SK-N-SH (cell line): ENCODE data around the gene MMUT. TPM values are rescaled to one million over a fixed set of nuclear protein-coding genes. Genes with fewer than 3 reads are reported as not detected.
"Not testable (repeated sequence)": the region's sequence is repeated elsewhere in the genome, so short reads cannot be mapped to it uniquely, and the experiment has no call there.

Experiments
- CTCF ChIA-PET: fragments of 300-600, 350-600 bp; formaldehyde crosslinking; extraction: SDS; loops from one replicate; lab custom pipeline; 2021; lab: Yijun Ruan, JAX
- POLR2A ChIA-PET: fragments of 350-600 bp; sonication (Branson Sonifier 250); formaldehyde crosslinking; extraction: SDS; loops from one replicate; lab custom pipeline; 2020; ENCODE audit warnings: antibody characterized with exemption, inconsistent platforms; lab: Yijun Ruan, JAX
- DNase-seq: peaks from one replicate; pipeline ENCODE4 v3.0.0; 2012
- H2AFZ ChIP-seq: fragments of 200-600 bp; sonication (generic); 2 replicates; pipeline ENCODE4 v1.8.1; 2016; ENCODE audit warnings: antibody characterized with exemption, mild to moderate bottlenecking, low read depth
- H3F3A ChIP-seq: fragments of 200-600 bp; sonication (generic); replicated peaks from 2 replicates; pipeline ENCODE3; 2016; ENCODE audit warnings: antibody characterized with exemption, mild to moderate bottlenecking; ENCODE audit not compliant: insufficient read depth
- H3K27ac ChIP-seq, 2 experiments: fragments of 200-500 bp in 1 of 2; fragments of 200-600 bp in 1 of 2; sonication (Bioruptor generic) in 1 of 2; sonication (generic), shearing (Covaris generic) in 1 of 2; 2 replicates each; pipeline versions ENCODE4 v1.5.1 to v1.6.1; 2014 to 2016; ENCODE audit warnings: low read depth in 2 of 2, inconsistent platforms in 1 of 2, low read length in 1 of 2, mild to moderate bottlenecking in 1 of 2, mixed read lengths in 1 of 2
- H3K27me3 ChIP-seq: fragments of 200-600 bp; sonication (generic), shearing (Covaris generic); 2 replicates; pipeline ENCODE4 v1.6.1; 2016; ENCODE audit warnings: mixed run types; ENCODE audit not compliant: insufficient read depth
- H3K36me3 ChIP-seq, 2 experiments: fragments of 200-500 bp in 1 of 2; fragments of 200-600 bp in 1 of 2; sonication (Bioruptor generic) in 1 of 2; sonication (generic) in 1 of 2; replicated peaks in 1 of 2; 2 replicates each; pipeline versions ENCODE3 to v1.5.1; 2014 to 2016; ENCODE audit warnings: low read length in 1 of 2, mild to moderate bottlenecking in 1 of 2; ENCODE audit not compliant: insufficient read depth in 2 of 2, control insufficient read depth in 1 of 2
- H3K4me1 ChIP-seq, 2 experiments: fragments of 200-500 bp in 1 of 2; fragments of 200-600 bp in 1 of 2; sonication (Bioruptor generic) in 1 of 2; sonication (generic), shearing (Covaris generic) in 1 of 2; 2 replicates each; pipeline versions ENCODE4 v1.5.1 to v1.6.1; 2014 to 2016; ENCODE audit warnings: low read depth in 1 of 2, low read length in 1 of 2, mixed run types in 1 of 2; ENCODE audit not compliant: insufficient read depth in 2 of 2, control insufficient read depth in 1 of 2
- H3K4me2 ChIP-seq: fragments of 200-600 bp; sonication (generic), shearing (Covaris generic); 2 replicates; pipeline ENCODE4 v1.6.1; 2017; ENCODE audit warnings: mixed run types
- H3K4me3 ChIP-seq, 2 experiments: fragments of 200-500 bp in 1 of 2; fragments of 200-600 bp in 1 of 2; sonication (Bioruptor generic) in 1 of 2; sonication (generic), shearing (Covaris generic) in 1 of 2; 2 replicates each; pipeline versions ENCODE4 v1.5.1 to v1.8.1; 2014 to 2016; ENCODE audit warnings: low read depth in 2 of 2, inconsistent platforms in 1 of 2, low read length in 1 of 2, mild to moderate bottlenecking in 1 of 2, mixed read lengths in 1 of 2, moderate library complexity in 1 of 2
- H3K79me2 ChIP-seq: fragments of 200-600 bp; sonication (generic); 2 replicates; pipeline ENCODE4 v1.8.1; 2017; ENCODE audit warnings: mild to moderate bottlenecking; ENCODE audit not compliant: insufficient read depth
- H3K9ac ChIP-seq: fragments of 200-600 bp; sonication (generic); 2 replicates; pipeline ENCODE4 v1.6.1; 2017; ENCODE audit warnings: mixed run types
- H3K9me2 ChIP-seq: fragments of 200-600 bp; sonication (generic); 2 replicates; pipeline ENCODE4 v1.6.1; 2017; ENCODE audit warnings: mixed run types
- H3K9me3 ChIP-seq: fragments of 200-600 bp; sonication (generic); 2 replicates; pipeline ENCODE4 v1.6.1; 2017; ENCODE audit warnings: mixed run types, mild to moderate bottlenecking, moderate library complexity
- H4K20me1 ChIP-seq: fragments of 200-600 bp; sonication (generic); 2 replicates; pipeline ENCODE4 v1.6.1; 2017; ENCODE audit warnings: mild to moderate bottlenecking, mixed run types; ENCODE audit not compliant: insufficient read depth
- CHD2 ChIP-seq: fragments of 150-350 bp; IDR thresholded peaks from 2 replicates; pipeline ENCODE4 v1.6.1; 2018; ENCODE audit warnings: low read length; ENCODE audit not compliant: partially characterized antibody
- CTCF ChIP-seq: fragments of 200-600 bp; sonication (generic); IDR thresholded peaks from 2 replicates; pipeline ENCODE4 v1.6.1; 2017; ENCODE audit warnings: antibody characterized with exemption, mild to moderate bottlenecking, moderate library complexity
- PBX3 ChIP-seq: IDR thresholded peaks from 2 replicates; pipeline ENCODE4; 2012
- RFX5 ChIP-seq: IDR thresholded peaks from 2 replicates; pipeline ENCODE4 v1.6.1; 2012; ENCODE audit warnings: mild to moderate bottlenecking, improper control_type of control experiment, low read length
- TAF1 ChIP-seq: IDR thresholded peaks from 2 replicates; pipeline ENCODE4 v1.6.1; 2012; ENCODE audit warnings: low read depth, mild to moderate bottlenecking, low read length, moderate library complexity, borderline replicate concordance
- WGBS: methylation state at CpG from one replicate; pipeline ENCODE4 v1.1.6; 2017; ENCODE audit warnings: low lambda C conversion rate; 5-methylcytosine and 5-hydroxymethylcytosine counted together
- polyA plus RNA-seq, 3 experiments: library from polyadenylated mRNA; depleted of rRNA; stranded (reverse); fragments of >200 nt; gene quantifications; 2 replicates each; pipeline ENCODE4 v1.2.3, GENCODE V29; 2012

Gene MMUT
- polyA plus RNA-seq, 1 of the 3 experiments (the other 2 are of a cell fraction): 6.7 TPM

GRCh38 chr6:49479308-49479970 lies 16.4 kb upstream of the MMUT start (continued):
- no peak for TF ChIP-seq TAF1
- TF ChIP-seq CTCF: no peak

DNA sequence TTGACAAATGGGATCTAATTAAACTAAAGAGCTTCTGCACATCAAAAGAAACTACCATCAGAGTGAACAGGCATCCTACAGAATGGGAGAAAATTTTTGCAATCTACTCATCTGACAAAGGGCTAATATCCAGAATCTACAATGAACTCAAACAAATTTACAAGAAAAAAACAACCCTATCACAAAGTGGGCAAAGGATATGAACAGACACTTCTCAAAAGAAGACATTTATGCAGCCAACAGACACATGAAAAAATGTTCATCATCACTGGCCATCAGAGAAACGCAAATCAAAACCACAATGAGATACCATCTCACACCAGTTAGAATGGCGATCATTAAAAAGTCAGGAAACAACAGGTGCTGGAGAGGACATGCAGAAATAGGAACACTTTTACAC lies 13.5 kb upstream of the MMUT start:
- H3K79me2 ChIP-seq, H3K9ac ChIP-seq, H3K27me3 ChIP-seq, POLR2A ChIA-PET, H3K4me2 ChIP-seq, CTCF ChIA-PET, H3F3A ChIP-seq, H3K4me3 ChIP-seq, DNase-seq, H3K27ac ChIP-seq, H4K20me1 ChIP-seq, H2AFZ ChIP-seq, H3K9me2 ChIP-seq, H3K4me1 ChIP-seq, H3K9me3 ChIP-seq: not testable (repeated sequence)
- WGBS: 88% methylated on average over 2 of the region's 2 CpGs
- H3K36me3 ChIP-seq: peaks cover 17 to 19% of the 10 kb centered on the region in 2 experiments

- no peaks in the 10 kb centered on the region for H4K20me1 ChIP-seq
- no peak for TF ChIP-seq RFX5
- no peak for TF ChIP-seq CHD2
- no peak for TF ChIP-seq PBX3
- TF ChIP-seq, all 33 proteins: peak for 0
- POLR2A ChIA-PET: no interaction called here
- H2AFZ ChIP-seq: no peak overlapping the region
- H3K36me3 ChIP-seq: peaks cover 24% of the 10 kb centered on the region in 2 experiments
- no peak overlapping the region for H3K4me2 ChIP-seq
- 98% methylated on average over 6 of the region's 9 CpGs for WGBS
- no peak for DNase-seq
- H3K4me1 ChIP-seq: peaks cover 0 to 3% of the 10 kb centered on the region in 2 experiments; a peak in 2 of 4 replicates
- H3K9me3 ChIP-seq: no peaks in the 10 kb centered on the region; the same call in 1 of the 2 replicates
- no peak overlapping the region for H3K4me3 ChIP-seq
- peaks cover 51% of the 10 kb centered on the region for H3K79me2 ChIP-seq
- no peak overlapping the region for H3K27ac ChIP-seq
- no peaks in the 10 kb centered on the region for H3K27me3 ChIP-seq
- H3K9ac ChIP-seq: no peak overlapping the region
- H3F3A ChIP-seq: no peaks in the 10 kb centered on the region
- no peaks in the 10 kb centered on the region for H3K9me2 ChIP-seq
- CTCF ChIA-PET: no interaction called here
Measured at GRCh38 chr6:49468042-49468441, 5.0 kb upstream of the MMUT start.
